ENCODE results near the gene USP34. TPM values are rescaled to one million over a fixed set of nuclear protein-coding genes. Genes with fewer than 3 reads are reported as not detected.

Gene USP34
- total RNA-seq, 1 experiment from 2014 or later = 101 TPM

DNA sequence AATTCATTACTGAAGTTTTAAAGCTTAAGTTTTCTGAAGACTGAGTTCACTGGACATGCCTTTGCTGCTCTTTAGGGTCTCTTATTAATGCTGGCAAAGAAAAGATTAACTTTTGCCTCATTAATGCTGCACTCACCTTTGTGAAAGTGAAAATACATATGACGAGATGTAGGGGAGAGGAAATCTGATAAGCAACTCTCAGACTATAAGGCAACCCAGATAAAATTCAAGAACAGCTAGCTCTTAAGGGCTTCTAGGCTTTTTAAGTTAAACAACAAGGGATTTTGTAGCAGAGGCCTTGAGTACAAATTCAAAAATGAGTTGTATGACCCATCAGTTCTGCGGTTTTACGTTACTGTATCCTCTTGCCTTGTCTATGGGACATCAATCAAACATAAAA lies 143.7 kb downstream of the USP34 start:
- DNase-seq (ENCODE audit: unreplicated experiment) = no peak
- no peaks in the 10 kb centered on the region for H3K4me1 Mint-ChIP-seq (ENCODE audit: insufficient read depth, unreplicated experiment)
- no TSS peak for BruUV-seq (replicated peaks)

DNA sequence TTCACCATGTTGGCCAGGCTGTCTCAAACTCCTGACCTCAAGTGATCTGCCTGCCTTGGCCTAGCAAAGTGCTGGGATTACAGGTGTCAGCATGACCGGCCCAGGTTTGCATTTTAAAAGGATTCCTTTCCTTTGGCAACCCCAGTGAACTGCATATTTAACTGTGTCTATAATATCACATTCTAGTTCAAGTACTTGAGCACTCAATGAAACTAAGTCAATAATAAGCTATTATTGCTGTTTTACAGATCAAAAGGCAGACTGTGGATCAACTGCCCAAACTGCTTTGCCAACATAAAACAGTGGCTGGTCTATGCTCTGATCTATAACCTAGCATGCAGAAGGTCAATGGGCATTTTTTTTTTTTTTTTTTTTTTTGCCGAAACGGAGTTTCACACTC lies 144.5 kb downstream of the USP34 start:
- DNase-seq (ENCODE audit: unreplicated experiment) = no peak
- Mint-ChIP-seq H3K4me1 (ENCODE audit: insufficient read depth, unreplicated experiment) (no peaks in the 10 kb centered on the region), H3K36me3 (ENCODE audit: insufficient read depth, unreplicated experiment) (peaks cover 71% of the 10 kb centered on the region), H3K27me3 (ENCODE audit: insufficient read depth, unreplicated experiment) (no peaks in the 10 kb centered on the region), H3K27ac (ENCODE audit: low read depth, unreplicated experiment) (no peak overlapping the region), H3K4me3 (ENCODE audit: unreplicated experiment) (no peak overlapping the region), H3K9me3 (ENCODE audit: unreplicated experiment) (no peaks in the 10 kb centered on the region)
- ChIA-PET POLR2A (no interaction called here), CTCF (interaction anchor here (0.5 kb wide), 1 partner anchor 233 kb away, joined by 3 read pairs; no protein-coding TSS in a partner anchor)
- no TSS peak for BruUV-seq (replicated peaks)
- intact Hi-C loops (cut with micrococcal nuclease) = no loop called here
- TF ChIP-seq, protein P1, sequence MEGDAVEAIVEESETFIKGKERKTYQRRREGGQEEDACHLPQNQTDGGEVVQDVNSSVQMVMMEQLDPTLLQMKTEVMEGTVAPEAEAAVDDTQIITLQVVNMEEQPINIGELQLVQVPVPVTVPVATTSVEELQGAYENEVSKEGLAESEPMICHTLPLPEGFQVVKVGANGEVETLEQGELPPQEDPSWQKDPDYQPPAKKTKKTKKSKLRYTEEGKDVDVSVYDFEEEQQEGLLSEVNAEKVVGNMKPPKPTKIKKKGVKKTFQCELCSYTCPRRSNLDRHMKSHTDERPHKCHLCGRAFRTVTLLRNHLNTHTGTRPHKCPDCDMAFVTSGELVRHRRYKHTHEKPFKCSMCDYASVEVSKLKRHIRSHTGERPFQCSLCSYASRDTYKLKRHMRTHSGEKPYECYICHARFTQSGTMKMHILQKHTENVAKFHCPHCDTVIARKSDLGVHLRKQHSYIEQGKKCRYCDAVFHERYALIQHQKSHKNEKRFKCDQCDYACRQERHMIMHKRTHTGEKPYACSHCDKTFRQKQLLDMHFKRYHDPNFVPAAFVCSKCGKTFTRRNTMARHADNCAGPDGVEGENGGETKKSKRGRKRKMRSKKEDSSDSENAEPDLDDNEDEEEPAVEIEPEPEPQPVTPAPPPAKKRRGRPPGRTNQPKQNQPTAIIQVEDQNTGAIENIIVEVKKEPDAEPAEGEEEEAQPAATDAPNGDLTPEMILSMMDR (IDR thresholded peaks at IDR 0.05; ENCODE audit: unreplicated experiment) = no peak

More for the DNA sequence above, 143.7 kb downstream of the USP34 start:
- H3K27ac Mint-ChIP-seq (ENCODE audit: low read depth, unreplicated experiment) = no peak overlapping the region
- CTCF ChIA-PET = interaction anchor here (0.5 kb wide), 1 partner anchor 232 kb away, joined by 3 read pairs; no protein-coding TSS in a partner anchor
- TF ChIP-seq, protein P1 (IDR thresholded peaks at IDR 0.05; ENCODE audit: unreplicated experiment) = no peak
- POLR2A ChIA-PET = no interaction called here
- H3K36me3 Mint-ChIP-seq (ENCODE audit: insufficient read depth, unreplicated experiment) = peaks cover 68% of the 10 kb centered on the region
- no peak overlapping the region for H3K4me3 Mint-ChIP-seq (ENCODE audit: unreplicated experiment)
- intact Hi-C loops (cut with micrococcal nuclease) = no loop called here
- no peaks in the 10 kb centered on the region for H3K9me3 Mint-ChIP-seq (ENCODE audit: unreplicated experiment)
- no peaks in the 10 kb centered on the region for H3K27me3 Mint-ChIP-seq (ENCODE audit: insufficient read depth, unreplicated experiment)

GRCh38 chr2:61320181-61320580 lies 150.7 kb downstream of the USP34 start:
- Mint-ChIP-seq H3K4me1 (ENCODE audit: insufficient read depth, unreplicated experiment) (no peaks in the 10 kb centered on the region), H3K27me3 (ENCODE audit: insufficient read depth, unreplicated experiment) (no peaks in the 10 kb centered on the region), H3K9me3 (ENCODE audit: unreplicated experiment) (no peaks in the 10 kb centered on the region), H3K36me3 (ENCODE audit: insufficient read depth, unreplicated experiment) (peaks cover 71% of the 10 kb centered on the region), H3K4me3 (ENCODE audit: unreplicated experiment) (no peak overlapping the region), H3K27ac (ENCODE audit: low read depth, unreplicated experiment) (no peak overlapping the region)
- CTCF ChIA-PET = interaction anchor here (0.6 kb wide), 1 partner anchor 51 kb away, joined by 4 read pairs; no protein-coding TSS in a partner anchor
- TF ChIP-seq, protein P1 (IDR thresholded peaks at IDR 0.05; ENCODE audit: unreplicated experiment) = no peak
- BruUV-seq (replicated peaks) = no TSS peak
- POLR2A ChIA-PET = interaction anchor here (0.6 kb wide), 1 partner anchor 37 kb away, joined by 3 read pairs; no protein-coding TSS in a partner anchor
- no peak for DNase-seq (ENCODE audit: unreplicated experiment)
- intact Hi-C loops (cut with micrococcal nuclease) = no loop called here

DNA sequence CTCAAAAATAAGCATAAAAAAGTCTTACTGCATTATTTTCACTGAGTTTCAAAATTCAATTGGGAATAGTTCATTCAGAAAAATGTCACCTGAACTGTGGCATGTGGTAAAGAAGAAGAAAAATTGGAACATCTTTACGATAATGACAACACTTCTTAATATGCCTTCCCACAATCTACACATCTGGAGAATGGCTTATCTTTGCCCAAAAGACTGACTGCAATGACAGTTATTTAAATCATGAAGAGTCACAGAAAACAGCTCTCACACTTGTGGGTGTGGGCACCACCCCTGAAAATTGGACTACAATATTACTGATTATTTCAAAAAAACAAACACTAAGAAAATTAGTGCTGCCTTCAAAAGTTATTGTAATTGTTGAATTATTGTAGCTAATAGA lies 152.3 kb downstream of the USP34 start:
- no peak for DNase-seq (ENCODE audit: unreplicated experiment)
- TF ChIP-seq, protein P1 (IDR thresholded peaks at IDR 0.05; ENCODE audit: unreplicated experiment) = no peak
- H3K27me3 Mint-ChIP-seq (ENCODE audit: insufficient read depth, unreplicated experiment) = no peaks in the 10 kb centered on the region
- no peaks in the 10 kb centered on the region for H3K4me1 Mint-ChIP-seq (ENCODE audit: insufficient read depth, unreplicated experiment)
- H3K36me3 Mint-ChIP-seq (ENCODE audit: insufficient read depth, unreplicated experiment) = peaks cover 71% of the 10 kb centered on the region
- POLR2A ChIA-PET = no interaction called here
- CTCF ChIA-PET = interaction anchor here (0.6 to 0.7 kb wide), 2 partner anchors 260 to 532 kb away, joined by 3 to 4 read pairs; no protein-coding TSS in a partner anchor
- intact Hi-C loops (cut with micrococcal nuclease) = no loop called here
- H3K9me3 Mint-ChIP-seq (ENCODE audit: unreplicated experiment) = no peaks in the 10 kb centered on the region
- no TSS peak for BruUV-seq (replicated peaks)
- H3K4me3 Mint-ChIP-seq (ENCODE audit: unreplicated experiment) = no peak overlapping the region
- no peak overlapping the region for H3K27ac Mint-ChIP-seq (ENCODE audit: low read depth, unreplicated experiment)

All from MCF 10A (cell line).